SK-N-MC (cell line): ENCODE measurements around the gene EMID1.

ENCODE experiments used
- DNase-seq: peaks from one replicate; pipeline ENCODE4 v3.0.0-alpha.2; 2011; ENCODE audit warnings: low read depth, low spot score
- H3K27ac ChIP-seq: fragments of 200-600 bp; sonication (generic); 2 replicates; pipeline ENCODE4 v1.5.1; 2016; ENCODE audit warnings: mixed run types
- H3K36me3 ChIP-seq: fragments of 200-600 bp; sonication (generic); 2 replicates; pipeline ENCODE4 v1.6.1; 2017; ENCODE audit warnings: antibody characterized with exemption, low read length, mixed read lengths; ENCODE audit not compliant: insufficient read depth
- H3K4me3 ChIP-seq: fragments of 200-600 bp; sonication (generic); 2 replicates; pipeline ENCODE4 v1.5.1; 2016
- H3K9ac ChIP-seq: fragments of 200-600 bp; sonication (generic); 2 replicates; pipeline ENCODE4 v1.8.0; 2017; ENCODE audit warnings: mixed run types, mixed read lengths; ENCODE audit not compliant: insufficient read length
- H3K9me3 ChIP-seq: fragments of 200-600 bp; sonication (generic); 2 replicates; pipeline ENCODE4 v1.6.1; 2017; ENCODE audit warnings: low read depth, mild to moderate bottlenecking, antibody characterized with exemption, low read length, moderate library complexity, mixed read lengths
- EZH2 ChIP-seq: fragments of 200-600 bp; sonication (generic); IDR thresholded peaks from one replicate; pipeline ENCODE4 v1.6.1; 2017; ENCODE audit warnings: antibody characterized with exemption
- FOXP2 ChIP-seq: optimal IDR thresholded peaks from 2 replicates; pipeline ENCODE3; 2011; ENCODE audit warnings: mild to moderate bottlenecking, moderate library complexity; ENCODE audit not compliant: insufficient read depth; ENCODE audit errors: extremely low read length, control extremely low read depth
- POLR2AphosphoS5 ChIP-seq: IDR thresholded peaks from 2 replicates; pipeline ENCODE4 v1.6.1; 2012; ENCODE audit warnings: mild to moderate bottlenecking, low read depth, low read length, borderline replicate concordance

EMID1 gene

DNA sequence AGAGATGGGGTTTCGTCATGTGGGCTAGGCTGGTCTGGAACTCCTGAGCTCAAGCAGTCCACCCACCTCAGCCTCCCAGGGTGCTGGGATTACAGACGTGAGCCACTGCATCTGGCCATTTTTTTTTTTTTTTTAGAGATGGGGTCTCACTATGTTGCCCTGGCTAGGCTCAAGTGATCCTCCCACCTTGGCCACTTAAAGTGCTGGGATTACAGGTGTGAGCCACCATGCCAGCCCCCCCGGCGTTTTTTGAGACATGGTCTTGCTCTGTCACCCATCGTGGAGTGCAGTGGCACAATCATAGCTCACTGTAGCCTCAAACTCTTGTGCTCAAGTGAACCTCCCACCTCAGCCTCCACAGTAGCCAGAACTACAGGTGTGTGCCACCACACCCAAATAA lies 45.6 kb downstream of the EMID1 start:
- no peak overlapping the region for H3K4me3 ChIP-seq
- H3K9me3 ChIP-seq: no peaks in the 10 kb centered on the region
- no peak overlapping the region for H3K9ac ChIP-seq
- DNase-seq: no peak
- H3K27ac ChIP-seq: no peak overlapping the region
- no peaks in the 10 kb centered on the region for H3K36me3 ChIP-seq
- TF ChIP-seq FOXP2 (no peak), EZH2 (no peak), POLR2AphosphoS5 (no peak)

DNA sequence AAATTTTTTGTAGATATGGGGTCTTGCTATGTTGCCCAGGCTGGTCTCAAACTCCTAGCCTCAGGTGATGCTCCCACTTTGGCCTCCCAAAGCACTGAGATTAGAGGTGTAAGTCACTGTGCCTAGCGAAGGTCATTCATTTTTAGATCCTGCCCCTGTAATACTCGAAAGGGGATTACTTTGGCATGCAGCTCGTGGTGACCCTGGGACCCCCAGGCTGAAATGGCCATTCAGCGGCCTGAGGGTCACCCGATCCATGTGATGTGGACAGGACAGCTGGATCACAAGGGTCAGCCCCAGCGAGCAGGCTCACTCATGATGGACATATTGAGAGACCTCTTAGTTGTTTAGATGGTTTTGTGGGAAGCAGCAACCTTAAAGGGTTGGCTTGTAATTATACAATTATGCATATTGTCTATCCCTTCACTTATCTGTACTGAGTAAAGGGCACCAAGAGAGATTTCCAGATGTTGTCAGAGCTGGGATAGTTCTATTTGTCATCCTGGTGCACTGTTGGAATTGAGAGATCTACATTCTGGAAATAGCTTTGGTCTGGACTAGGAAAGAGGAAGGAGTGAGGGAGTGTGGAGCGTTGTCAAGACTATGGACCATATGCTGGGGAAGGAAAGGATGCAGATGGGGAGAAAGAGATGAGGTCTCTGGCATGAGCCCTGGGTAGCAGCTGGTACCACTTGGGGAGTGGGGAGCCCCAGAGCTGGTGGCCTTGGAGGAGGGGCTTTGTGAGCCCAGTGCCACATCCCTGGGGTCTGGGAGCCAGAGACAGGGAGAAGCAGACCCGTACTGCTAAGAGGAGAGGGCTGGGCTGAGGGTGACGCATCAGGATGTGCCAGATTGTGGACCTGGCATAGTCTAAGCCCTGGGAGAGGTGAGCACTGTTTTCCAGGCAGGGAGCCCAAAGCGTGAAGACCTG lies 46.5 kb downstream of the EMID1 start:
- Histone ChIP-seq H3K9ac (no peak overlapping the region), H3K36me3 (no peaks in the 10 kb centered on the region), H3K9me3 (no peaks in the 10 kb centered on the region), H3K27ac (no peak overlapping the region), H3K4me3 (no peak overlapping the region)
- DNase-seq: no peak
- TF ChIP-seq POLR2AphosphoS5: no peak
- TF ChIP-seq FOXP2: no peak
- no peak for TF ChIP-seq EZH2

DNA sequence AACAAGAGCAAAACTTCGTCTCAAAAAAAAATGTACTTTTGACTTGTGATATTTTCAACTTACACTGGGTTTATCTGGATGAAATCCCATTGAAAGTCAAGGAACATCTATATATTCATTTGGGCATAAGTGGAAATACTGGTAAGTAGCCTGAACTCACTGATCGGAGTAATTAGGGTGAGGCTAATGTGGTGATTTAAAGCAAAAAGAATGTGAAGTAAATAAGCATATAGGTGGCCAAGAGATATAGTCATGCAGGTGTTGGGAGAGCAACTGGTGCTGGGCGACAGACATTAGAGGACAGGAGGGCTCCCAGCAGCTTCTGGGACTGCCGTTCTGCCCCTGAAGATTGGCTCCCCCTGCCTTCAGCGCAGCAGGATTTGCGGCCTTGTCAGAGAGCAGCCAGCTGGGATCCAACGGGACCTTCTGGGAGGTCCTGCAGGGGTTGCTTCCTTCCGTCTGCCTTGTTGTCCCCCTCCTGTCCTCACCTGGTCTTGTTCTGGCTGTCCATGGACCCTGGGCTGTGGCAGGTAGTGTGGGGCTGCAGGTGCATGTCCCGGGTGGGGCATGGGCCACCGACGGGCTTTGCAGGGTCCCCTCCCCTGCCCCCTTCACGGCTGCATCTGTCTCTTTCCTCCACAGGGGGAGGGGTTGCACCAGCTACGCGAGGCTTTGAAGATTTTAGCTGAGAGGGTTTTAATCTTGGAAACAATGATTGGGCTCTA lies 48.0 kb downstream of the EMID1 start:
- H3K9me3 ChIP-seq: no peaks in the 10 kb centered on the region
- no peak overlapping the region for H3K27ac ChIP-seq
- H3K36me3 ChIP-seq: no peaks in the 10 kb centered on the region
- no peak overlapping the region for H3K4me3 ChIP-seq
- no peak for DNase-seq
- TF ChIP-seq POLR2AphosphoS5 (no peak), EZH2 (no peak), FOXP2 (no peak)
- H3K9ac ChIP-seq: no peak overlapping the region

DNA sequence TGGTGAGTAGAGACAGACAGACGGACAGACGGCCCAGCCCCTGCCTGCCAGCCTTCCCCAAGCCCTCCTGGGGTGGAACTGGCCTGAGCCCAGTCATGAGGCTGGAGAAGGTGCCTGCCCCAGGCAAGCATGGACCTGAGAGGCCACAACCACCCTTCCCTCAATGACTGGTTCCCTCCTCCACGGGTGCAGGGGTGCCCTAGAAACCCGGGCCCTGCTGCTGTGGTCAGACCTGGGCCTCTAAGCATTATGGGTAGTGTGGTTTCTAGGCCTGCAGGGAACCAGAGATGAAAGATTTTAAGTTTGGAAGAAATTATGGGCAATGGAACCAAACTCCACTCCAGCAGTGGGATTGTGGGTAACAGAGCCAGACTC lies 48.6 kb downstream of the EMID1 start:
- H3K4me3 ChIP-seq: no peak overlapping the region
- TF ChIP-seq POLR2AphosphoS5 (no peak), EZH2 (no peak), FOXP2 (no peak)
- no peaks in the 10 kb centered on the region for H3K36me3 ChIP-seq
- no peak overlapping the region for H3K27ac ChIP-seq
- no peak overlapping the region for H3K9ac ChIP-seq
- H3K9me3 ChIP-seq: no peaks in the 10 kb centered on the region
- DNase-seq: no peak

DNA sequence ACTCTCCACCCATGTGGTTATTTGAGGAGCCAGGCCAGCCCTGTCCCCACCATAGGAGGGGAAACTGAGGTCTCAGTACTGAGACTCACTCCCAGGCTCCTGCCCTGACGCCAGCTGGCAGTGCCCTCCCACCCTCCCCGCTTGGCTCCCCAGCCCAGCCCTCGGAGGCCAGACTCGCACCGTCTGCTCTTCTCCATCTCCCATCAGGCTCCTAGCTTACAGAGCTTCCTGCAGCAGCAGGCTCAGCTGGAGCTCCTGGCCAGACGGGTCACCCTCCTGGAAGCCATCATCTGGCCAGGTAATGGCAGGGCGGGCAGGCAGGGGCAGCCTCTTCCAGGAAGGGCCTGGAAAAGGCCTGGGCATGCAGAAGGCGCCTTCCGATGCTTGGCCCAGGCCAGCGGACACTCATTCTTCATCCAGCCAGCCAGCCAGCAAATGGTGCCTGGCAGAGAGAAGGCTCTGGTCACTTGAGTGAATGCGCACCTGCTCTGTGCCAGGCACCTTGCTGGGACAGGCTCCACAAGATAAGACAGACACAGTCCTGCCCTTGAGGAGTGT lies 49.4 kb downstream of the EMID1 start:
- H3K4me3 ChIP-seq: no peak overlapping the region
- no peaks in the 10 kb centered on the region for H3K36me3 ChIP-seq
- no peak overlapping the region for H3K27ac ChIP-seq
- no peak for DNase-seq
- H3K9ac ChIP-seq: no peak overlapping the region
- TF ChIP-seq POLR2AphosphoS5: no peak
- no peak for TF ChIP-seq FOXP2
- no peak for TF ChIP-seq EZH2
- no peaks in the 10 kb centered on the region for H3K9me3 ChIP-seq

DNA sequence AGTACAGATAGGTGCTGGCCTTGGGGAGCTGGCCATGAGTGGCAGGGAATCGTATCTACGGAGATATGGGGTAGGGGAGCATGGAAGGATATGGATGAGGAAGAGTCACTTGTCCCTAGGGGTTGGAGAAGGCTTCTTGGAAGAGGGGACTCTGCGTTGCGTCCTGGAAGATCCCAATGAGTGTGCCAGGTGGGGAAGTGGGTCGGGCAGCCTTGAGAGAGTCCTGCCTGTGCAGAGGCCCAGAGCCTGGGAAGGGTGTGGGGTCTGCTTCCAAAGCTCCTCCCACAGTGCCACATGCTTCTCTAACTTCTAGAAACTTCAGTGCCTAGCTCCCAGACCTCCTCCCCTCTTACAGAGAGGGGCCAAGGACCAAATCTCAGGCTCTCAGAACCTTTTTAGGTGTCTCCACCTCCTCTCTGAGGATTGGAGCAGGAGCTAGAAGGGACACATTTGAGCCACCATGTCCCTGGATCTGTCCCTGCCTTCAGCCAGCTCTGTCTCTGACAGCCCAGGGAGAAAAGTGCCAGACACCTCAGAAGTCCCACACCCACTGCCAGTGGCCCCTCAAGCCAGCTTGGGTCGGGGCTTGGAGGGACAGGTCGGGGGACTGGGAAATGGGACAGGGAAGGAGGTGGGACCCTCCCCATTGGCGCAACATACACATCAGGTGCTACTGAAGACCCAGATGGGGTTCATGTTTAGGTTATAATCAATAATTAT lies 51.1 kb downstream of the EMID1 start:
- TF ChIP-seq FOXP2 (no peak), EZH2 (no peak), POLR2AphosphoS5 (no peak)
- no peak for DNase-seq
- no peak overlapping the region for H3K9ac ChIP-seq
- no peak overlapping the region for H3K27ac ChIP-seq
- H3K36me3 ChIP-seq: no peaks in the 10 kb centered on the region; the same call in 1 of the 2 replicates
- H3K9me3 ChIP-seq: no peaks in the 10 kb centered on the region
- H3K4me3 ChIP-seq: no peak overlapping the region

DNA sequence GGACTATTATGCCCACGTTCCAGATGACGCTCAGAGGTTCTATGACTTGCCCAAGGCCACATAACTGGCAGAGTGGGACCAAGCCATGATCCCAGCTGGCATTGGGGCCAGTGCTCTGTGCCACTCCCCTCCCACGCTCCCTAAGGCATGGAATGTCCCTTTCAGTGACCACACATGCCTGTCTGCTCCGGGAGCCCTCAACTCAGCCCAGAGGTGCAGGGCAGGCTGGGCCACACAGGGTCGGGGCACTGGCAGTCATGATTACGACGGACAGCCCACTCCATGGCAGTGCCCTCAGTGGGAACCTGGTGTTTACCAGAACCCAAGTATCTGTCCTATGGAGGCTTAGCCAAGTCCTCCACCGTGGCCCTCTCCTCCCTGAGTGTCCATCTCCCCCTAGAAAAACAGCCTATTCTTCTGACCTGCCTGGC lies 52.1 kb downstream of the EMID1 start:
- H3K9me3 ChIP-seq: no peaks in the 10 kb centered on the region
- no peak overlapping the region for H3K4me3 ChIP-seq
- H3K27ac ChIP-seq: no peak overlapping the region
- no peaks in the 10 kb centered on the region; the same call in 1 of the 2 replicates for H3K36me3 ChIP-seq
- H3K9ac ChIP-seq: no peak overlapping the region
- DNase-seq: no peak
- TF ChIP-seq EZH2 (no peak), POLR2AphosphoS5 (no peak), FOXP2 (no peak)
